ENCODE results near the gene KAT6B.
A peak's percentile ranks its signal among the peaks of the same experiment; 100 is the strongest.
"Not testable (repeated sequence)": the region's sequence is repeated elsewhere in the genome, so short reads cannot be mapped to it uniquely, and the experiment has no call there.

The KAT6B gene

DNA sequence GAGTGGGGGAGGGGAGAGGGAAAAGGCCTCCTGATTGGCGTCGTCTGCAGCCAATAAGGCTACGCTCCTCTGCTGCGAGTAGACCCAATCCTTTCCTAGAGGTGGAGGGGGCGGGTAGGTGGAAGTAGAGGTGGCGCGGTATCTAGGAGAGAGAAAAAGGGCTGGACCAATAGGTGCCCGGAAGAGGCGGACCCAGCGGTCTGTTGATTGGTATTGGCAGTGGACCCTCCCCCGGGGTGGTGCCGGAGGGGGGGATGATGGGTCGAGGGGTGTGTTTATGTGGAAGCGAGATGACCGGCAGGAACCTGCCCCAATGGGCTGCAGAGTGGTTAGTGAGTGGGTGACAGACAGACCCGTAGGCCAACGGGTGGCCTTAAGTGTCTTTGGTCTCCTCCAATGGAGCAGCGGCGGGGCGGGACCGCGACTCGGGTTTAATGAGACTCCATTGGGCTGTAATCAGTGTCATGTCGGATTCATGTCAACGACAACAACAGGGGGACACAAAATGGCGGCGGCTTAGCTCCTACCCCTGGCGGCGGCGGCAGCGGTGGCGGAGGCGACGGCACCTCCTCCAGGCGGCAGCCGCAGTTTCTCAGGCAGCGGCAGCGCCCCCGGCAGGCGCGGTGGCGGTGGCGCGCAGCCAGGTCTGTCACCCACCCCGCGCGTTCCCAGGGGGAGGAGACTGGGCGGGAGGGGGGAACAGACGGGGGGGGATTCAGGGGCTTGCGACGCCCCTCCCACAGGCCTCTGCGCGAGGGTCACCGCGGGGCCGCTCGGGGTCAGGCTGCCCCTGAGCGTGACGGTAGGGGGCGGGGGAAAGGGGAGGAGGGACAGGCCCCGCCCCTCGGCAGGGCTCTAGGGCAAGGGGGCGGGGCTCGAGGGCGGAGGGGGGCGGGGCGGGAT is at the start of gene KAT6B:
Gene KAT6B, plus strand, starts transcription at position 459 of the 903 bp plus-strand sequence. CDS start 16,258 bp downstream, outside the sequence.
- peak; percentile 100 for DNase-seq

DNA sequence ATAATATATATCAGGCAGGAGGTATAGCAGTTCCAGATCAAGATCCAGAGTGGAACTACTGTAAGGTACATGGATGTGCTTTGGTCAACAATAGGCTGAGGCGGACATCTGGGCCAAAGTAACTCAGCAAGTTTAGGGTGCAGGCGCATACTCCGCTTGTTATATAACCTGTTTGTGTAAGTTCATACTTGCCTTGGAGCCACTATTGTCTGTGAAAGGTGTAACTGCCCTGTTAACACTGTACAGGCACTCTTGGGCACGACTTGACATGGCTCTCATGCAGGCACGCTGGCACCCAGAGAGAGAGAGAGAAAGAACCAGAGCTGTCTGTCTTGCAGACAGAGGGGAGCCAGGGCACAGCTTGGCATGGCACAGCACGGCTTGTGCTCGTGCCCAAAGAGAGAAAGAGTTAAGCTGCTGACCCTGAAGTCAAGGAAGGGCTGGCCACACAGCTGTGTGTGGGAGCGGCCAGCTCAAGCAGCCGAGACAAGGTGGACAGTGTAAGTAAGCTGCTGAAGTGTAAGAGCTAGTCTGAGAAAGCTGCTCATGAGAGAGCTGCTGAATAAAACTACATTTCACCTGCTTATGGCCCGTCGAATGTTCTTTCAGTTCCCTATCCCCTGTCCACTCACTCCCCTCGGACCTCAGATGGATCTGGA is 47.8 kb upstream of the KAT6B start:
- no peak for DNase-seq

DNA sequence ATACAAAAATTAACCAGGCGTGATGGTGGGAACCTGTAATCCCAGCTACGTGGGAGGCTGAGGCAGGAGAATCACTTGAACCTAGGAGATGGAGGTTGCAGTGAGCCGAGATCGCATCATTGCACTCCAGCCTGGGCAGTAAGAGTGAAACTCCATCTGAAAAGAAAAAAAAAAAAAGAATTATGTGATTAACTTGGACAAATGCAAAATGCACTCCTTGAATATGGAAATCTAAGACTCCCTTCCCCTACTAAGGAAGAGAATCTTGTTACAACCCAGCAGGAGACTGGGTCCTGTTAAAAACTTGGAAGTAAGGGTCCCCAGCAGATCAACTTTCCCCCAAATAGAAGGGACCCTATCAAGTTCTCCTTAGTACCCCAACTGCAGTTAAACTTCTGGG is 44.5 kb upstream of the KAT6B start:
- not testable (repeated sequence) for DNase-seq

DNA sequence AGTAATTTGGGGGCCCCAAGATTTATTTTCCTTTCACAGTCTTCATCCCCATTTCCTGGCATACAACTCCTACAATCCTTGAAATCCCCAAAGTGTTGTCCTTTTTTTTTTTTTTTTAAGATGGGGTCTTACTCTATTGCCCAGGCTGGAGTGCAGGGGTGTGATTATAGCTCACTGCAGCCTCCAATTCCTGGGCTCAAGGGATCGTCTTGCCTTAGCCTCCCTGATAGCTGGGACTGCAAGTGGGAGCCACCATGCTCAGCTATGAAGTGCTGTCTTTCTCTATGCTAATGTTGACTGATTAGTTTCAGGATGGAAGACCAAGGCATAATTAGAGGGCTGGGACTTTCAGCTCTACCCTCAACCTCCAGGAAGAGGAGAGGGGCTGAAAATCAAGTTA is 41.9 kb upstream of the KAT6B start:
- no peak for DNase-seq

GRCh38 chr10:74786126-74786525 is 40.3 kb upstream of the KAT6B start:
- no peak for DNase-seq

DNA sequence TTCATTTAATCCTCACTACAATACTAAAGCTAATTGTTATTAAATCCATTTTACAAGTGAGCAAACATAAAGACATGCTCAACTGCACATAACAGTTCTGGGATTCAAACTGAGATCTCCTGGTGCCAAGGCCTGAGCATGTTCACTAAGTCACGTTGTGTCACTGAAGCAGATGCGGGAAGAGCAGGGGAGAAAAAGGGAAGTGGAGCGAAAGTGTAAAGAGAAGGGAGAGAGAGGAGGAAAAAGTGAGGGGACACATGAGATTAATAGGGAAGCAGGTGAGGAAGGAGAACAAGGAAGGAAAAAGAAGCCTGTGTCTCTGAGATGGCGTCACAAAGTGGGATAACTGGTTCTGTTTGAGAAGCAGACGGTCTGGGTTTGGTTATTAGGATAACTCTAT is 38.9 kb upstream of the KAT6B start:
- no peak for DNase-seq

DNA sequence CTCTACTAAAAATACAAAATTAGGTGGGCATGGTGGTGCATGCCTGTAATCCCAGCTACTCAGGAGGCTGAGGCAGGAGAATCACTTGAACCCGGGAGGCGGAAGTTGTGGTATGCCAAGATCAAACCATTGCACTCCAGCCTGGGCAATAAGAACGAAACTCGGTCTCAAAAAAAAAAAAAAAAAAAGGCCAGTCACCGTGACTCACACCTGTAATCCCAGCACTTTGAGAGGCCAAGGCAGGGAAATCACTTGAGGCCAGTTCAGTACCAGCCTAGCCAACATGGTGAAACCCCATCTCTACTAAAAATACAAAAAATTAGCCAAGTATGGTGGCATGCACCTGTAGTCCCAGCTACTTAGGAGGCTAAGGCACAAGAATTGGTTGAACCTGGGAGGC is 34.4 kb upstream of the KAT6B start:
- DNase-seq = not testable (repeated sequence)

DNA sequence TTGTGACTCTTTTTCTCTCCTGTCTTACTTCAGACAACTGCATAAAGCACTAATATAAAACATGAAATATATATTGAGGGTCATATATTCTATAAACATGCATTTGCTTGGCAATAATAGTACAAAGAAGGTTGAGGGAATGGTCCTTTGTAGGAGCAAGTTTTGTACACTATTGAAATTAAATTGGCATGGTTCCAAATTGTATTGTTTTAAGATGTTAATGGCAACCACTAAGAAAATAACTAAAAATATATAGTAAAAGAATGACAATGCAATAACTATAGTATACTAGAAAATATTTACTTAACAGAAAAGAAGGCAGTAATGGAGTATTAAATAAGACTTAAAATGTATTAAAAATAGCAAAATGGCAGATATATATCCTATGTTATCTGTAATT is 33.7 kb upstream of the KAT6B start:
- DNase-seq = no peak

- not testable (repeated sequence) for DNase-seq
Observed at GRCh38 chr10:74793240-74793639, 33.2 kb upstream of the KAT6B start.

GRCh38 chr10:74794531-74794930 is 31.9 kb upstream of the KAT6B start:
- no peak for DNase-seq

DNA sequence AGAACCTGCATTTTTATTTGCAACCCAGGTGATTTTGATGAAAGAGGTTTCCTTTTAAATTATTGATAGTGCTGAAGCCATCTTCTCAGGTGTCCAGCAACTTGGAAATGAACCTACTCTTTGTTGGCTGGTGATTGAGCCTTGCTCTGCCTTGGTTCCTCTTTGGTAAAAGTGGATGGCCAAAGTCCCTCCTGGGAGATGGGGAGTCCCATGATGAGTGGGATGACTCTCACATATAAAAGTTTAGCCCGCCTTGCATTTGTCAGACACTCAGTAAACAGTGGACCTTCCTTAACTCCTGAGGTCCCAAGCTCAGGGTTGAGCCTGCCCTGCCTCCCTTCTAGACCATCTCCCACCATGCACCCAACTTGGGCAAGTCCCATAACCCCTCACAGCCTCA is 28.9 kb upstream of the KAT6B start:
- no peak for DNase-seq

GRCh38 chr10:74799721-74800221 is 26.6 kb upstream of the KAT6B start:
- DNase-seq = peak; percentile 40

DNA sequence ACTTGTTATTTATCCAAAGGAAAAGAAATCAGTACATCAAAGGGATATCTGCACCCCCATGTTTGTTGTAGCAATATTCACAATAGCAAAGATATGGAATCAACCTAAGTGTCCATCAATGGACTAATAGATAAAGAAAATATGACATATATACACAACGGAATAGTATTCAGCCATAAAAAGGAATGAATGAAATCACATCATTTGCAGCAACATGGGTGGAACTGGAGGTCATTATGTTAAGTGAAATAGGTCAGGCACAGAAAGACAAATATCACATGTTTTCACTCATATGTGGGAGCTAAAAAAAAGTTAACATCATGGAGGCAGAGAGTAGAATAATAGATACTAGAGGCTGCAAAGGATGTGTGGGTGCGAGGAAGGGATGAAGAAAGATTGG is 25.0 kb upstream of the KAT6B start:
- DNase-seq = no peak

GRCh38 chr10:74808501-74808900 is 17.9 kb upstream of the KAT6B start:
- DNase-seq = no peak

GRCh38 chr10:74810087-74810486 is 16.3 kb upstream of the KAT6B start:
- no peak for DNase-seq

GRCh38 chr10:74813381-74814259 is 12.8 kb upstream of the KAT6B start:
- no peak for DNase-seq

DNA sequence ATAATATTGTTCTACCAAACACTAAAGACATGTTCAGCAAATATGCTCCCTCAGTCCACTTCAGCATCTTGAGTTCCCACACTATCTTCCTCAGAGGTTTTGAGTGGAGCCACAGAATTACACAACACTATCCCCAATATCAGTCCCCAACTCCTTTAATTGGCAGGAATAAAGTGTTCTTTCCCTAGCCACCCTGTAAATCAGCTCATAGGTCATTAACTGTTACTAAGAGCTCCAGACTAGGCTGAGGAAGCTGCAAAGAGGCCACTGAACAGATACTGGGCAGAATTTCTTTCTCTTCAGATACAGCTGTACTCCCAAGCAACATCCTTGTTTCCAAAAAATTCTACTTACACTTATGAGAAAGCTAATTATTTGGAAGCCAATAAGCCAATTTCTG is 11.6 kb upstream of the KAT6B start:
- DNase-seq = no peak

DNA sequence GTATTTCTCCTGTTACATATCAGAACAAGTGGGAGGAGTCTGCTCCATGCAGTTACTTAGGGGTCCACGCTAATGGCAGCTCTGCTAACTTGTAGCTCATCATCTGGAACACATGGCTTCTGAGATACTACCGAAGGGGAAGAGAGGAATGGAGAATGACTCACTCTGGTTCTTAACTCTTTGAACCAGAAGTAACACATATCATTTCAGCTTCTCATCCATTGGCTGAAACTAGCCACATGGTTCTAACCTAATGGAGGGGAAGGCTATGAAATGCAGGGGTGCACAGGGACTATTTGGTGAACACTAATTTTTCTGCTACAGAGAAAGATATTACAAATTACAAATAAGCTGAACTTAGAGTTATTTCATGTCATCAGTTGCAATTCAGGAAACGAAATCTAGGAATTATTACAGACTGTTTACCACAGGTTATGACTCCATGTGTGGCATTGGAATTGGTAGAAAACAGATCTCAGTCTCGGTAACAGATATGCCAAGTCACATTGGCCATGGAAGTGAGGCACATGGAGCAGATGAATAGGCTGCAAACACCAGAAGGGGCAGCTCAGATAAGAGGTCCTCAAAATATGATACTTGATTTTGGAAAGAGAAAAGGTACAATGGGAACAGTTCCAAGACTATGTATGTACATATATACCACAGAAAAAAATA is 9.4 kb upstream of the KAT6B start:
- peak; percentile 12 for DNase-seq

- DNase-seq = peak; percentile 35
Observed at GRCh38 chr10:74821501-74821900, 4.9 kb upstream of the KAT6B start.

GRCh38 chr10:74822101-74822500 is 4.3 kb upstream of the KAT6B start:
- DNase-seq = no peak

DNA sequence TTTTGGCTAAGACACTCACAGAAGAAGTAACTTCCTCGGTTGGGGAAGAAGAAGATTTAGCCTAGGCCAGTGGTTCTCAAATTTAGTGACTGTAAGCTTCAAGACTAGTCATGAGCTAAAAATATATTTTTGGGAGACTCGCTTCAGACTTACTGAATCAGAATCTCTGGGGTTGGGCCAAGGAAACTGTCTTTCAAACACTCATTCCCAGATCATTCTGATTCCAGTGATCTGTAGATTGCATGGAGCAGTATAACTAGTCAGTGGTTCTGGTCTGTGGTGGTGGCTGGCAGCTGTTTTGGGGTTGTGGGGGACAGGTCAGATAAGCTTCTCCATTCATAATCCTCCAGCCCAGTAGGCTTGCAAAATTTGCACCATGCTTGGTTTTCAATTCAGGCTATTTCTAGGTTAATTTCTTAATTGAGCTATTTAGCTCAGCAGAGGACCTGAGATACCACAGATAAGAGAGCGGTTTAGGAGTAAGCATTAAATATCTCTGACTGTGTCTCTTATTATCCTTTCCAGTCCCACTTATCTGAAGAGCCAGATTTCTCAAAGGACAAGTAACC is 3.8 kb upstream of the KAT6B start:
- DNase-seq = peak; percentile 70

DNA sequence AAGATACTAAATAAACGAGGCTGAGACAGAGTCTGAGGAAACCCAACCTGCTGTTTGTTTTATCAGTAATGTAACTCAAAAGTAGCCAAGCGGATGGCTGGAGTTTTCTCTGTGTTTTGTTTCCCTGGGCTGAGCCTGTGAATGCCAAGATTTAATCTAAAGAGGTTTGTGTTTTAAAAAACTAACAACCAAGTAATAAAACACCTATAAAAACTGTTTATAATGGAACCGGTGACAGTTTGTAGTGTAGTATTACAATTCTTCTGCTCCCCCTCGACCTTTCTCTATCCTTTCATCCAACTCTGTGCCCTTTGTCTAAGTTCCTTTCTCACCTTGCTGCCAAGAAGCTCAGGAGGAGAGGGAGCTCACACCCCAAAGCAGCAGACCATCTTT is 2.6 kb upstream of the KAT6B start:
- no peak for DNase-seq

Measured in hematopoietic multipotent progenitor cell treated with erythropoietin and hydrocortisone succinate and interleukin-3 and kit ligand, for 8 days (in vitro differentiated cells).